B cell (primary cell): ENCODE measurements around the gene PTPRT.

Source experiments
- CTCF ChIP-seq: fragments of 200-600 bp; IDR thresholded peaks from one replicate; pipeline ENCODE4 v1.8.0; 2022; ENCODE audit warnings: antibody characterized with exemption, mild to moderate bottlenecking
- EZH2 ChIP-seq: IDR thresholded peaks from 2 replicates; pipeline ENCODE4 v1.6.1; 2012; ENCODE audit warnings: borderline replicate concordance, low read depth, mild to moderate bottlenecking, moderate library complexity, low read length; ENCODE audit not compliant: insufficient read depth, poor library complexity, severe bottlenecking

- no peak for TF ChIP-seq CTCF
- TF ChIP-seq EZH2, result no peak
Observed at GRCh38 chr20:42366626-42367025, 823.1 kb downstream of the PTPRT start.
